H1 (cell line): ENCODE results near the gene RPS18. TPM values are rescaled to one million over a fixed set of nuclear protein-coding genes. Genes with fewer than 3 reads are reported as not detected.

Experiments
- BACH1 ChIP-seq: IDR thresholded peaks from 2 replicates; pipeline ENCODE4 v1.6.1; 2012; ENCODE audit warnings: low read length, improper control_type of control experiment
- CHD2 ChIP-seq: IDR thresholded peaks from 2 replicates; pipeline ENCODE4 v1.6.1; 2012; ENCODE audit warnings: low read length, improper control_type of control experiment
- GABPA ChIP-seq: IDR thresholded peaks from 2 replicates; pipeline ENCODE4 v1.6.1; 2011; ENCODE audit warnings: mild to moderate bottlenecking, low read length, moderate library complexity, borderline replicate concordance; ENCODE audit not compliant: insufficient read depth
- HDAC2 ChIP-seq, 2 experiments: fragments of 300-600 bp in 1 of 2; sonication (generic) in 1 of 2; IDR thresholded peaks; 2 replicates each; pipeline ENCODE4 v1.6.1; 2011 to 2012; ENCODE audit warnings: low read depth in 2 of 2, low read length in 2 of 2, mild to moderate bottlenecking in 2 of 2, moderate library complexity in 2 of 2, borderline replicate concordance in 1 of 2, inconsistent platforms in 1 of 2
- SAP30 ChIP-seq: fragments of 300-600 bp; sonication (generic); IDR thresholded peaks from 2 replicates; pipeline ENCODE4 v1.7.1; 2012; ENCODE audit warnings: low read length, moderate library complexity, mild to moderate bottlenecking, inconsistent platforms; ENCODE audit not compliant: insufficient read depth, insufficient replicate concordance
- SP1 ChIP-seq: IDR thresholded peaks from 2 replicates; pipeline ENCODE4 v1.6.1; 2011; ENCODE audit warnings: low read depth, low read length
- USF2 ChIP-seq: IDR thresholded peaks from 2 replicates; pipeline ENCODE4 v1.6.1; 2011; ENCODE audit warnings: low read length, improper control_type of control experiment
- polyA plus RNA-seq, 7 experiments: library from polyadenylated mRNA; depleted of rRNA in 3 of 7; stranded (reverse) in 5 of 7; unstranded in 2 of 7; fragments of >200 nt in 5 of 7; fragments of 200-250 nt in 2 of 7; gene quantifications; 1 replicate in 5 of 7; 2 replicates in 1 of 7; 4 replicates in 1 of 7; pipeline versions ENCODE4 v1.2.1 to v1.2.3, GENCODE V29; 2011 to 2013; ENCODE audit warnings: missing spikeins in 2 of 7, mixed read lengths in 2 of 7
- total RNA-seq: library from RNA; stranded (reverse); fragmentation: NEBNext Ultra II Directional; extraction: Animal tissue kit (Norgen Biotek cat#: 25700); gene quantifications from 2 replicates; pipeline ENCODE4 v1.2.1, GENCODE V29; 2021

Gene RPS18
- total and polyA plus RNA-seq, 2 of the 8 experiments (the other 6 are each of a cell fraction or from before 2014, with no cell fraction given) = 2,796 to 7,099 TPM

GRCh38 chr6:33252759-33253158 lies 19.1 kb upstream of the RPS18 start (continued):
- TF ChIP-seq USF2 = no peak
- no peak for TF ChIP-seq CHD2
- no peak for TF ChIP-seq HDAC2 (IDR thresholded peaks at IDR 0.05; ENCODE audit: borderline replicate concordance in 1 of 2, low read depth in 2 of 2, low read length in 2 of 2)
- no peak for TF ChIP-seq GABPA
- no peak for TF ChIP-seq BACH1
- no peak for TF ChIP-seq SP1
- no peak for TF ChIP-seq SAP30
